D341Med (cell line): ENCODE measurements around the gene TIMM13.

Source experiments
- DNase-seq: peaks from one replicate; pipeline ENCODE4 v3.0.0; 2012; ENCODE audit warnings: low spot score

Gene TIMM13

DNA sequence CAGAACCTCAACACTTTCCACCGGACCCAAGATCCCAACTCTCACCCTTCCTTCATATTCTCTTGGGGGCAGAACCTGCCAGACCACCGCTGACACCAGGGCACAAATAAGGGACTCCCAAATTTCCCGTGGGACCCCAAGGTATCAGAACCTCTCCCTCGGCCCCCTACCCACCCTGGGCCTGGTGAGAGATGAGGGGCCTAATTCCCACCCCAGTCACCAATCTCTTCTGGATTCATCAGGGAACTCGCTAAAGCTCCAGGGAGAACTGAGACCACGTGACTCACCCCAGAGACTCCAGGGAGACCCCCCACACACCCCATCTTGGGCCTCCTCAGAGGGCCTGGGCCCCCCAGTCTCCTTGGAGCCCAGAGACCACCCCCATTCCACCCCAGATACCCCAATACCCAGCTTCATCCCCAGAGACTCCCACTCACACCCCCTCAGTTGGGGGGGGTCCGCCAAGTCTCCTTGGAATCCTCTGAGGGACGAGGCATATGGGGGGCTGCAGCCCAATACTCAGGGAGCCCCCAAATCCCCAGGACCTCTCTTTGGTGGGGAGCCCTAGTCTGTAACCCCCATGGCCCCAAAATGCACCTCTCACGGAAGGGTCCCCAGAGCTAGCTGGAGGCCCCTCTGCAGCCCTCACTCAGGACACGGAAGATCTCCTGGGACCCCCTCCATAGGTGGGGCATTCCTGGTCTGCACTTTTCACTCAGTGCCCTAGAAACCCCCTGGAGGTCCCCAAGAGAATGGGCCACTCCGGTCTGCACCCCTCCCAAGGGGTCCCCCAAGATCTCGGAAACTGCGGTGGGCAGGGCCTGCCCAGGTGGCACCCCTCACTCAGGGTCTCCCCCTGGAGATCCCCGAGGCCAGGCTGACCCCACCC lies 27.8 kb upstream of the TIMM13 start:
- DNase-seq, result no peak

GRCh38 chr19:2454199-2454961 lies 27.0 kb upstream of the TIMM13 start:
- DNase-seq, result no peak

DNA sequence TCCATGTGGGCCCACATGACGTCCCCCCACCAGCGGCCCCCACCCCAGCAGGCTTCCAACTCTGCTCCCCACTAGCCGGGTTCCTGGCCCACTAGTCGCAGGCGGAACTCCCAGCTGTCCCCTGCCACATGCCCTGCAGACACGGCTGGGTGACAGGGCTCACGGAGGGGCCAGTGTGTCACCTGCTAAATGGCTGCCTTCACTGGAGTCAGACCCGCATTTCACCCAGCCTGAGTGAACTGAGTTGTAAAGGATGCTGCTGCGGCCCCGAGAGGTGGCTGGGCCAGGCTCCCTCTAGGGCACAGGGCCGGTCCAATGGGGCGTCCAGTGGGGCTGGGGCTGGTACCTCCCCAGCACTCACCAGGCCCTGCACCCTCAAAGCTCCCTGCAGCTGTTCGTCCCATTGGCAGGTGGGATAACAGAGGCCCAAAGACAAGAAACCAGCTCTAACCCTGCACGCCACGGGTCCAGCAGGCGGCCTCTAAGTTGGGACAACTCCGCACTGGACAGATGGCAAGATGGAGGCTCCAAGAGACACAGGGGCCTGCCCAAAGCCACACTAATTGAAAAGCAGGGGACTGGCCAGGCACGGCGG lies 26.1 kb upstream of the TIMM13 start:
- DNase-seq, result no peak

GRCh38 chr19:2451741-2452140 lies 24.4 kb upstream of the TIMM13 start:
- DNase-seq, result no peak

- DNase-seq, result no peak
These were observed 23.8 kb upstream of the TIMM13 start for GRCh38 chr19:2451138-2451537.

DNA sequence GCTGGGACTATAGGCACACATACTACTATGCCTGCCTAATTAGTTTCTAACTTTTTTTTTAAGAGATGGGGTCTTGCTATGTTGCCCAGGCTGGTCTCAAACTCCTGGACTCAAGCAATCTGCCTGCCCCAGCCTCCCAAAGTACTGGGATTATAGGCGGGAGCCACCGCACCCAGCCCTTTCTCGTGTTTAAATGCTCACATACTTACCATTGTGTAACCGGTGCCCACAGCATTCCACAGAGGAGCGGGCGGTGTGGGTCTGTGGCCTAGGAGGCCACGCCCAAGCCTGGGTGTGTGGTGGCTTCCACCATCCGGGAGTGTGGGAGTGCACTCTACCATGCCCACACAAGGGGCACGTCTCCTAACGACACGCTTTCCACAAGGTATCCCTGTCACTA lies 21.6 kb upstream of the TIMM13 start:
- DNase-seq, result no peak

DNA sequence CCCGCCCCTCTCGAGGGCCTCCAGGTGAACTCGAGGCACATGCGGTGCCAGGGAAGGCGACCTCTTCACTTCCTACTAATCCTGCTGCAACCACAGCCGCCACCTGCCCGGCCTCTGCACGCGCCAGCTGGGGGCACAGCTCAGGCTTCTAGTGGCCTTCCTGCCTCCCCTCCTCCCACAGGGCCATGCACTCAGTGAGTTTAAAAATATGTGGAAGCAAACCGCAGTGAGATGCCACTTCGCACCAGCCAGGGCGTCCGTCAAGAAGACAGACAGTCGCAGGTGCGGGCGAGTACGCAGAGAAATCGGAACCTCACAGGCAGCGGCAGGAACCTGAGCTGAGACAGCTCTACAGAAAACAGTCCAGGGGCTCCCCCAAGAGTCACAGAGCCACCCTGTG lies 19.0 kb upstream of the TIMM13 start:
- peak; percentile 85 for DNase-seq

GRCh38 chr19:2444251-2445002 lies 17.0 kb upstream of the TIMM13 start:
- no peak for DNase-seq

- no peak for DNase-seq
These were observed 16.4 kb upstream of the TIMM13 start for GRCh38 chr19:2443785-2444182.

DNA sequence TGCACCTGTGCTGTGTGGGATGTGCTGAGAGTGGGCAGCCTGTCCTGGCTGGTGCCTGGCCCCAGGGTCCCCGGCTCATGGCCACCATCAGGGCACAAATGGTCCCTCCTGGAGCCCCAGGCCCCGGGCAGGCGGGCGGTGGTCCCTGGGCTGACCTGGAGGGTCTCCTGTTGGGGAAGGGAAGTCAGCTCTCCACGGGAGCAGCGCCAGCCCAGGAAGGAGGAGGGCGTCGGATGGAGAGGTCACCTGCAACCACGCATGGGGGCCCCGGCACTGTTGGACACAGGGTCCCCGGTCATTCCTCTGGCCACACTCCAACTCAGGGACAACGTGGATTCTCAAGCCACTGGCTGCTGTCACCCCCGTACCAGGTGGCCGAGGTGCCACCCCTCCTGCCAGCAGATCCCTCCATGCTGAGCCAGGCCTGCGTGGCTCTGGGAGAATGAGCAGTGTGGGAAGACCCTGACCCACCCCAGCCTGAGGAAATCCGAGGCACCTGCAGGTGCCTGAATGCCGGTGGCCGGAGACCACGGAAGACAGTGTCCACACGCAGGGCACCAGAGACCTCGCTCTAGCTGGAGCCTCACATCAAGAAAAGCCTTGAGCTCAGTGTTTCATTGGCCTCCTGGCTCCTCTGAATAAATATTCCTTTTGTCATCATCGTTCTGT lies 15.9 kb upstream of the TIMM13 start:
- no peak for DNase-seq

DNA sequence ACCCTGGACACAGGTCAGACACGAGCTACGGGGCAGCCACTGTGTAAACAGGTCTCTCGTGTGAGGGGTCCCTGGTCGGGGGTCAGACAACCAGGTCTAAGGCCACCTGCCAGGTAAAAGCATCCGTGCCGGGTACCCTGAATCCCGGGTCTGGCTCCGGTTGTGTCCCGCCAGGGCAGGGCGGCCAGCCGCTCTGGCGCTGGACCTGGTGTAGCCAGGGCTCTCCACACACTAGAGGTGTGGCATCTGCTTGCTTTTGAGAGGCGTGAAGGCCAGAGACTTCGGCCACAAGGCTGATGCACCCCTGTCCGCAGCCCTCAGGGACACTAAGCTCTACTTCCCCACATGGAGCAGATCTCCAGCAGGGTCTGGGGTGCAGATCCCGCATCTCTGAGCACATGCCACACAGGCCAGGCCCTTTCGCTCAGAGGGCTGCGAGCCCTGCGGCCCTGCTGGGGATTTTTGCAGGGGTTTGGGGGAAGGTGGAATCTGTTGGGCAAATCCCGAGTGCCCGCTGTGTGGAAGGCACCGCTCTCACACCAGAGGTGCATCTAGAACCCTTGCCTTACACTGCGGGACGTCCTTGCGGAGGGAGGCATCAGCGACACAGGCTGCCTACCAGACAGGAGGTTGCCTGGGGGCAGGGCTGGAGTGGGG lies 13.8 kb upstream of the TIMM13 start:
- no peak for DNase-seq

DNA sequence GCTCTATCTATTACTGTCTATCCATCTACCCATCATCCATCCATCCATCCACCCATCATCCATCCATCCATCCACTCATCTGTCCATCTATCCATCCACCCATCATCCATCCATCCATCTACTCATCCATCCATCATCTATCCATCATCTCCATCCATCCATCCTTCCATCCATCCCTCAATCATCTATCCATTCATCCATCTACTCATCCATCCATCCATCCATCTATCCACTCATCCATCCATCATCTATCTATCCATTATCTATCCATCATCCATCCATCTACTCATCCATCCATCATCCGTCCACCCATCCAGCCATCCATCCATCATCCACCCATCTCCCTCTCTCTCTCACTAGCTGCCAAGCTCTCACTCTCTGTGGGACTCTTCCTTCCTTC lies 13.1 kb upstream of the TIMM13 start:
- DNase-seq, result no peak

GRCh38 chr19:2438178-2438577 lies 10.8 kb upstream of the TIMM13 start:
- DNase-seq, result no peak

- no peak for DNase-seq
These were observed 9.5 kb upstream of the TIMM13 start for GRCh38 chr19:2436926-2437325.

DNA sequence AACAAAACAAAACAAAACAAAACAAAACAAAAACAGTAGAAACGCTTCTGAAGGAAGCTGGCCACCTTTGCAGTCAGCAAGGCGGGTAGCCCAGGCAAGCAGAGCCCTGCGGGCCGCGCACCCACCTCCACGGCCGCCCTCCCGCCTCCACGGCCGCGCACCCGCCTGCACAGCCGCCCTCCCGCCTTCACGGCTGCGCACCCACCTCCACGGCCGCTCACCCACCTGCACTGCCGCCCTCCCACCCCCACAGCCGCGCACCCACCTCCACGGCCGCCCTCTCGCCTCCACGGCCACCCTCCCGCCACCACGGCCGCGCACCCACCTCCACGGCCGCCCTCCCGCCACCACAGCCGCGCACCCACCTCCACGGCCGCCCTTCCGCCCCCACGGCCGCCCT lies 9.0 kb upstream of the TIMM13 start:
- DNase-seq, result no peak

GRCh38 chr19:2434721-2435265 lies 7.4 kb upstream of the TIMM13 start:
- DNase-seq, result no peak

- DNase-seq, result no peak
These were observed 6.9 kb upstream of the TIMM13 start for GRCh38 chr19:2434267-2434666.

GRCh38 chr19:2433854-2434253 lies 6.5 kb upstream of the TIMM13 start:
- DNase-seq, result no peak

DNA sequence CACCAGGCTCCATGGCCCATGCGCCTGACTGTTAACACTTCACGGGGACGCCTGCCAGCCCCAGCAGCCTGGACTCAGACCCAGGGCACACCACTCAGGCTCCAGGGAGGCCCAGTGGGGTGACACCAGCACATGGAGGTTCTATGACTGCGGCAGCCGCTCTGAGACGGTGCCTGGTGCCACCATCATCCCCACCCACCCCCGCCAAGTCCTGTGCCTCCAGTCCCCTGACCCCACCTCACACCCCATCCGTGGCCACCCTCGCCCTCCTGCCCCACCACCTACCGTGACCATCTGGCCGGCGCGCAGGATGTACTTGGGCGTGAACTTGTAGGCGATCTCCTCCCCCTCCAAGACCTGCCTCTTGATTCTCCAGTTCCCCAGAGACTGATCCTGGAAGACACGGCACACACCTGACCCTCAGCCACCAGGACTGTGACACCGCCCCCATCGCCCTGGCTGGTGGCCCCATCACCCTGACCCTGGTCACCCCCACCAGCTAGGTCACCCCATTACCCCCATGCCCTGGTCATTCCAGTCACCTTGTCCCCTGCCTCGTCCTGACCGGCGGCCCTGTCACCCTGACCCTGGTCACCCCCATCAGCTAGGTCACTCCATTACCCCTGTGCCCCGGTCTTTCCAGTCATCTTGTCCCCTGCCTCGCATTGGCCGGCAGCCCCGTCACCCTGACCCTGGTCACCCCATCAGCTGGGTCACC lies 4.9 kb upstream of the TIMM13 start:
- no peak for DNase-seq
